ENCODE results near the gene KCNH8.

Gene KCNH8

DNA sequence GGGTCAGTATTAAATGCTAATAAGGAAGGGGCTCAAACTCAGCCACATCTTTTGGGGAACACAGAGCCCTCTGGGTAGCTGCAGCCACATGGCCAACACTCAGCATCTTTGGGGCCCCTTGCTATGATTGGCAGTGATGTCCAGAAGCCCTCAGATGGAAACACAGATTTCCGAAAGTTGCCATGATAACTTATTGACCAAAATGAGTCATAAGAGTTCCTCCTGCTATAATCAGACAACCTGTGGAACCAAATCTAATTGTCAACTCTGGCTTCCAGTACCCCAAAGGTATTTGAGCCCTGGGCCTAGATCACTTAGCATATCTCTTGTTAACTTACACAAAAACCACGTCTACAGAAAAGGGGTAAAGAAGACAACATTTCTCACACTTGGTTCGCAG, 392.2 kb downstream of the KCNH8 start:
- Mint-ChIP-seq H3K27me3 (no peaks in the 10 kb centered on the region), H3K4me3 (no peak overlapping the region), H3K27ac (no peak overlapping the region), H3K9me3 (no peaks in the 10 kb centered on the region), H3K4me1 (ENCODE audit: low read depth) (peaks cover 7% of the 10 kb centered on the region), H3K36me3 (ENCODE audit: low read depth) (no peaks in the 10 kb centered on the region)
- intact Hi-C loops (cut with micrococcal nuclease): no loop called here

DNA sequence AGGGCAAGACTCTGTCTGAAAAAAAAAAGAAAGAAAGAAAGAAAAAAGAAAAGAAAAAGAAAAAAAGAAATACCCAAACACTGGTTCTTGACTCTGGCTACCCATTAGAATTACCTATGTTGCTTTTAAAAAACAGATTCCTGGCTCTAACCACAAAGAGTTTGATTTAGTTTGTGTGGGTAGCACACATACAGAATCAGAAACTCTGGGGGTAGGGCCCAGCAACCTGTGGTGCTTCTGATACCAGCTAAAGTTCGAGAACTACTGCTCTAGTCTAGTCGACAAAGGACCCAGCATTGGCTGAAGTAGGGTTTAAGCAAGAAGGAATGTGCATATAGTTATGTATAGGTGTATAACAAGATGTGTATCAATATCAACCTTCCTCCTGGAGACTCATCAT, 393.0 kb downstream of the KCNH8 start:
- no peak overlapping the region for H3K4me3 Mint-ChIP-seq

DNA sequence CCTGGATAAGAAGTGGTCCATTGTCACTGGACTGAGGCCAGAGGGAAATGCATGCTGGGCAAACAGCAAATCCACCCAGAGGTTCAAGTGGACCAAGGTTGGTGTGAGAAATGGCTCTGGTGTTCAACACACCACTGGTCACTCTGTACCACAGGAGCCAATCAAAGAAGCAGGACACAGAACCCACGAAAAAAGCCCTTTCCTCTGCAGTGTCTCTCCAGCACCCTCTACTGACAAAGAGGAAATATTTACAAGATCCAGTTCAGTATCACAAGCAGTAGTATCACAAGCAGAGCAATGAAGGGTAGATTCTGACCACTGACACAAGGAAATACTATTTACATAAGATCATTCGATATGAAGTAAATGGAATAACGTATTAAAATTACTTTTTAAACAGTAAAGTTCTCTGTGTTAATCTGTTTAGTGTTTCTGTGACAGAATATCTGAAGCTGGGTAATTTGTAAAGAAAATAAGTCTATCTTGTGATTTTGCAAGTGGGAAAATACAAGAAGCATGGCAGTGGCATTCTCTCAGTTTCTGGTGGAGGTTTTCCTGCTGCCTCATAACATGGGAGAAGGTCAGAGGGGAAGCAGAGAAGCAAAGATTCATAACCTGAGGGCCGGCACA, 395.0 kb downstream of the KCNH8 start:
- no peaks in the 10 kb centered on the region for H3K36me3 Mint-ChIP-seq (ENCODE audit: low read depth)
- H3K4me1 Mint-ChIP-seq (ENCODE audit: low read depth): peaks cover 7% of the 10 kb centered on the region
- no peak overlapping the region for H3K4me3 Mint-ChIP-seq
- intact Hi-C loops (cut with micrococcal nuclease): no loop called here
- no peaks in the 10 kb centered on the region for H3K9me3 Mint-ChIP-seq
- no peak overlapping the region for H3K27ac Mint-ChIP-seq
- H3K27me3 Mint-ChIP-seq: no peaks in the 10 kb centered on the region

More for the DNA sequence above, 393.0 kb downstream of the KCNH8 start:
- intact Hi-C loops (cut with micrococcal nuclease): no loop called here
- Mint-ChIP-seq H3K9me3 (no peaks in the 10 kb centered on the region), H3K36me3 (ENCODE audit: low read depth) (no peaks in the 10 kb centered on the region), H3K4me1 (ENCODE audit: low read depth) (peaks cover 7% of the 10 kb centered on the region), H3K27me3 (no peaks in the 10 kb centered on the region), H3K27ac (no peak overlapping the region)

DNA sequence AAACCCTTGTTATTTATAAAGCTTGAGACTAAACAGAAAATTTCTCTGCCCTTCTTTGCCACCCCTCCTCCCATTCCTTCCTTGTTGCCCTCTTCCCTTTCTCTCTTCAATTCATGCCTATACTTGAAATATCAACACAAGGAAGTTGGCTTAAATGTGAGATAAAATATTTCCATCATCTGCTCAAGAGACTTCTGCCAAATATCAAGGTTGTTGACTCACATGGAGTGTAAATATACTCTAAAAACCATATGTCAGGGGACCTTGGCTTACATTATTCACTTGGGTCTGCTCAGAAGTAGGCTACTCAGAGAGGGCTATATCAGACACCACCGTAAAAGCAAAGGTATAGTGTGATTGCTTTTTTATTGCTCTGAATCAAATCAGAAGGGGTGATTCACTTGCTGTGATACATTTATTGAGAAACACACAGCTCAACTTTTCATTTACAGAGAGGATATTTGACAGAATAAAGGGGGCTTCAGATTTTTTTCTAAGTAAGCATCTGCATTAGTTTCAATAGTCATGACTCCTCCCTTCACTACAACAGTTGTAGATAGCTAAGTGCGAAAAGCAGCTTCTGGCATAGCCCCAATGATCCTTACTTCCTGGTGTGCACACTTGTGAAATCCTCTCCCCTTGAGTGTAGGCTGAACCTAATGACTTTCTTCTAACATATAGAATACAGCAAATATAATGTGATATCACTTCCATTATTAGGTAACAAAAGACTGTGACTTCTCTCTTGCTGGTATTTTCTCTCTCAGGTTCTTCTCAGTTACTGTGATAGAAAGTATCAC, 399.6 kb downstream of the KCNH8 start:
- no peaks in the 10 kb centered on the region for H3K4me1 Mint-ChIP-seq (ENCODE audit: low read depth)
- no peak overlapping the region for H3K27ac Mint-ChIP-seq
- H3K27me3 Mint-ChIP-seq: no peaks in the 10 kb centered on the region
- no peak overlapping the region for H3K4me3 Mint-ChIP-seq
- peaks cover 14% of the 10 kb centered on the region for H3K9me3 Mint-ChIP-seq
- intact Hi-C loops (cut with micrococcal nuclease): no loop called here
- no peaks in the 10 kb centered on the region for H3K36me3 Mint-ChIP-seq (ENCODE audit: low read depth)

DNA sequence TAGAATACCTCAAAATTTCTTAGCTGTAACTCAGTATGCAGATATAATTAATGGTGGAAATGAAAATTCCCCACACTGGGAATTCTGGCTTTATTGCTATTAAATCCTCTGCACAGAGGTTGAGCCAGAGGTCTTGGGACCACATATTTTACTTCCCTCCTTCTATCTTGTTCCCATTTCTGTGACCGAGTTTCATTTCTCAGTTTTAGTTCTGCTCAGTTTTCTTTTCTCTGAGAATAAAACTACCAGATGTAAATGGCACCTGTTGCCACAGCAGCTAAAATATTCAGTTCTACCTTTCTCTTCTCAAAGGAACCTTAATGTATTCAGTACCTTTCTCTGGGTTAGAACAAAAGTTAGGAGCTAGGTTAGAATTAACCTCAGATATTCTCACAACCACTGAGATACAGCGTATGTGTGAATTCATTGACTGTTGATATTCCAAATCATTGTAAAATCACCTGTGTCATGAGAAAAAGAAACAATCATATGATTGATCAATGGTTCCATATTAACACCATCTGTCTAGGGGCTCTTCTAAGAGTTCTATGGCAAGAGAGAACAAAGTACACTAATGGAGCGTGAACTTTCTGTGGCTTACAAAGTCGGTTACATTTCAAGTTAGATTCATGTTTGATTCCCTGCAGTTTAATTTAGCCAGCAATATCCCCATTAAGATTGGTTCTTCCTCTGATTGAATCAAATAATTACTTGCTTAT, 411.6 kb downstream of the KCNH8 start:
- Mint-ChIP-seq H3K4me1 (ENCODE audit: low read depth) (no peaks in the 10 kb centered on the region), H3K9me3 (no peaks in the 10 kb centered on the region), H3K27ac (no peak overlapping the region), H3K4me3 (no peak overlapping the region), H3K27me3 (no peaks in the 10 kb centered on the region), H3K36me3 (ENCODE audit: low read depth) (no peaks in the 10 kb centered on the region)
- intact Hi-C loops (cut with micrococcal nuclease): no loop called here

DNA sequence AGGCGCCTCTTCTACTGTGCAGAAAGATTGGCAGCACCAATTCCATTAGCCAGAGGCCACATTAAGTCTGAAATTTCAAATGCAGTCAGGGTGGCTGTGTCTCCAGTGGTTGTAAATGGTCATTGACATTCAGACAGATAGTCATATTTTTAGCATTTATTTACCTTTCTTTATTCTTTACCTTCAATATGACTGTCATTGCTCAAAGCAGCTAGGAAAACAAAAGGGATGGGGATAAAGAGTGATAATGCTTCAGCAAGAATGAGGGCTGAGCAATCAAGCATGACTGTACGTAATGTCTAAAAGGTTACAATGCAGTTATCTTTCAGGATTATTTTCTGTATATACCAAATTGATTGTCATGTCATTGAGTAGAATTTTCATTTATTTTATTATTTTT, 425.3 kb downstream of the KCNH8 start:
- no peaks in the 10 kb centered on the region for H3K27me3 Mint-ChIP-seq
- no peaks in the 10 kb centered on the region for H3K4me1 Mint-ChIP-seq (ENCODE audit: low read depth)
- no peak overlapping the region for H3K4me3 Mint-ChIP-seq
- no peaks in the 10 kb centered on the region for H3K36me3 Mint-ChIP-seq (ENCODE audit: low read depth)
- no peak overlapping the region for H3K27ac Mint-ChIP-seq
- H3K9me3 Mint-ChIP-seq: peaks cover 26% of the 10 kb centered on the region
- intact Hi-C loops (cut with micrococcal nuclease): no loop called here

DNA sequence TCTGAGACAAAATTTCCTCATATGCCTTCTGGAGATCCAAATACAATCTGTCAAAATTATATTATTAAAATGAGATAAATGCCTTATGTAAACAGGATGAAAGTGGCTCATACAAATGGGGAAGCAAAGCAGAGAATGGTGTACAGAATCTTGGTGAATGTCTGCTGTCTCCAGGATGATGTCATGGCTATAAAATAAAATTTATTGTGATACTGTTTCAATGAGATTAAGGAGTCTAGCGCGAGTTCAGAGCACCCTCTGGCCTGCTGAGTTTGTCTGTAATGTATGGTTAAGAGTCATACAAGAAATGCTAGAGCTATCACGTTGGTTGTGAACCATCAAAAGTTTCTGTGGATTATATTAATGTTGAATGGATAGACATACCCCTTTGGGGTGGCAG, 426.0 kb downstream of the KCNH8 start:
- Mint-ChIP-seq H3K36me3 (ENCODE audit: low read depth) (no peaks in the 10 kb centered on the region), H3K27ac (no peak overlapping the region), H3K4me3 (no peak overlapping the region), H3K27me3 (no peaks in the 10 kb centered on the region), H3K4me1 (ENCODE audit: low read depth) (no peaks in the 10 kb centered on the region), H3K9me3 (peaks cover 28% of the 10 kb centered on the region)
- intact Hi-C loops (cut with micrococcal nuclease): no loop called here

DNA sequence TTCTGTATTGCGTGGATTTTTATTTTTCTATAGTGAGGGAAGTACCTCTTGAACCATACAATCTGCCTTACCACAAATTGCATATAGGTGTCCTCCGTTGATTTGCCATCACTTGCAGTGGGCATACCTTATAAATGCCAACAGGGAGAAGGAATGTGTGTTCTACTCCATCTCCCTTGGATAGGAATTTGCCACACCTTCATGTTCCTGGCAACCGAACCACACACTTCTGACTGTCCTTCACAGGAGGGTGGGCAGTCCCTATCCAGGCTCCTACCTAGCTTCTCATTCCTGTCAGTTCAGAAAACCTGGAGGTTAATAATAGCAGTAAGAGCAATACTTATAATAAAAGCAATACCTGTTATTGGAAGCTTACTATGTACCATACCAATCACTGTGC, 428.0 kb downstream of the KCNH8 start:
- Mint-ChIP-seq H3K27ac (no peak overlapping the region), H3K36me3 (ENCODE audit: low read depth) (no peaks in the 10 kb centered on the region), H3K27me3 (no peaks in the 10 kb centered on the region), H3K4me3 (no peak overlapping the region), H3K9me3 (peaks cover 47% of the 10 kb centered on the region), H3K4me1 (ENCODE audit: low read depth) (no peaks in the 10 kb centered on the region)
- intact Hi-C loops (cut with micrococcal nuclease): no loop called here

Measured in dendritic cell treated with granulocyte-macrophage colony-stimulating factor and Interleukin-4, amounts not matched to agents 40 ng/mL and 50 ng/mL, for 4 days (primary cell).